Measurements from ENCODE around the gene THUMPD2. TPM values are rescaled to one million over a fixed set of nuclear protein-coding genes. Genes with fewer than 3 reads are reported as not detected.
"Not testable (repeated sequence)": the region's sequence is repeated elsewhere in the genome, so short reads cannot be mapped to it uniquely, and the experiment has no call there.

THUMPD2 gene
- total RNA-seq, 4 donors from 2014 or later: 9.3 to 26.7 (median 19.2) TPM

DNA sequence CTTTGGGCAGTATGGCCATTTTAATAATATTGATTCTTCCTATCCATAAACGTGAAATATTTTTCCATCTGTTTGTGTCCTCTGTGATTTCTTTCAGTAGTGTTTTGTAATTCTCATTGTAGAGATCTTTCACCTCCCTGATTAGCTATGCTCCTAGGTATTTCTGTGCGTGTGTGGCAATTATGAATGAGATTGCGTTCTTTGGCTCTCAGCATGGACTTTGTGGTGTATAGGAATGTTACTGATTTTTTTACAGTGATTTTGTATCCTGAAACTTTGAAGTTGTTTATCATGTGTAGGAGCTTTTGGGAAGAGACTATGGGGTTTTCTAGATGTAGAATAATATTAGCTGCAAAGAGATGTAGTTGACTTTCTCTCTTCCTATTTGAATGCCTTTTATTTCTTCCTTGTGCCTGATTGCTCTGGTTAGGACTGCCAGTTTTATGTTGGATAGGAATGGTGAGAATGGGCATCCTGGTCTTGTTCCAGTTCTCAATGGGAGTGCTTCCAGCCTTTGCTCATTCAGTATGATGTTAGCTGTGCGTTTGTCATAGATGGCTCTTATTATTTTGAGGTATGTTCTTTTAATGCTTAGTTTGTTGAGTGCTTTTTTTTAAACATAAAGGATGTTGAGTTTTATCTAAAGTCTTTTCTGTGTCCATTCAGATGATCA lies 27.0 kb upstream of the THUMPD2 start:
- Histone ChIP-seq H3K27ac (no peak overlapping the region), H3K27me3 (no peaks in the 10 kb centered on the region), H3K36me3 (no peaks in the 10 kb centered on the region), H3K4me3 (replicated peaks in 1 of 3) (no peak overlapping the region), H3K9me3 (no peaks in the 10 kb centered on the region), H3K4me1 (no peaks in the 10 kb centered on the region)
- 94 to 96% methylated on average over 4 of the region's 4 CpGs for WGBS, 2 donors
- no peak for DNase-seq
- intact Hi-C loops (cut with DNase I): no loop called here
- TF ChIP-seq POLR2A (IDR thresholded peaks at IDR 0.05): no peak
- TF ChIP-seq, protein P1, sequence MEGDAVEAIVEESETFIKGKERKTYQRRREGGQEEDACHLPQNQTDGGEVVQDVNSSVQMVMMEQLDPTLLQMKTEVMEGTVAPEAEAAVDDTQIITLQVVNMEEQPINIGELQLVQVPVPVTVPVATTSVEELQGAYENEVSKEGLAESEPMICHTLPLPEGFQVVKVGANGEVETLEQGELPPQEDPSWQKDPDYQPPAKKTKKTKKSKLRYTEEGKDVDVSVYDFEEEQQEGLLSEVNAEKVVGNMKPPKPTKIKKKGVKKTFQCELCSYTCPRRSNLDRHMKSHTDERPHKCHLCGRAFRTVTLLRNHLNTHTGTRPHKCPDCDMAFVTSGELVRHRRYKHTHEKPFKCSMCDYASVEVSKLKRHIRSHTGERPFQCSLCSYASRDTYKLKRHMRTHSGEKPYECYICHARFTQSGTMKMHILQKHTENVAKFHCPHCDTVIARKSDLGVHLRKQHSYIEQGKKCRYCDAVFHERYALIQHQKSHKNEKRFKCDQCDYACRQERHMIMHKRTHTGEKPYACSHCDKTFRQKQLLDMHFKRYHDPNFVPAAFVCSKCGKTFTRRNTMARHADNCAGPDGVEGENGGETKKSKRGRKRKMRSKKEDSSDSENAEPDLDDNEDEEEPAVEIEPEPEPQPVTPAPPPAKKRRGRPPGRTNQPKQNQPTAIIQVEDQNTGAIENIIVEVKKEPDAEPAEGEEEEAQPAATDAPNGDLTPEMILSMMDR (IDR thresholded peaks at IDR 0.05): no peak

DNA sequence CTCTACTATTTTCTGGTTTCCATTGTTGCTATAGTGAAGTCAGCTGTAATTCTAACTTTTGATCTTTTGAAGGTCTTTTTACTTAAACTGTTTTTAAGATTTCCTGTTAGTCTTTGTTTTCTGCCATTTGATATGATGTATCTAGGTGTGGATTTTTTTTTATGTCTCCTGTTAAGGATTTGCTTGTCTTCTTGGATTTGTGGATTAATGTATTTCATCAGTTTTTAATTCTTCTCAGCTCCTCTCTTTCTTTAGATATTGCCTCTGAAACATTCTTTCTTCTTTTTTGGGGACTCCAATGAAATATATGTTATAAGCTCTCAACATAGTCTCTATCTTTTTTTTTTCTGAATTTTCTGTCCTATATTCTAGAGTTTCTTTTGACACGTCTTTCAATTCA lies 24.8 kb upstream of the THUMPD2 start:
- Histone ChIP-seq H3K27me3 (no peaks in the 10 kb centered on the region), H3K36me3 (no peaks in the 10 kb centered on the region), H3K4me3 (replicated peaks in 1 of 3) (no peak overlapping the region), H3K27ac (no peak overlapping the region), H3K4me1 (no peaks in the 10 kb centered on the region), H3K9me3 (no peaks in the 10 kb centered on the region)
- no peak for DNase-seq
- TF ChIP-seq, protein P1 (IDR thresholded peaks at IDR 0.05): no peak
- TF ChIP-seq POLR2A (IDR thresholded peaks at IDR 0.05): no peak
- 96 to 97% methylated on average over 1 of the region's 1 CpG for WGBS, 2 donors
- intact Hi-C loops (cut with DNase I): no loop called here

GRCh38 chr2:39800752-39801151 lies 21.7 kb upstream of the THUMPD2 start:
- no peak overlapping the region for H3K4me3 ChIP-seq (replicated peaks in 1 of 3)
- no peaks in the 10 kb centered on the region for H3K36me3 ChIP-seq
- intact Hi-C loops (cut with DNase I): no loop called here
- no peaks in the 10 kb centered on the region for H3K4me1 ChIP-seq
- 82 to 96% methylated on average over 4 of the region's 4 CpGs for WGBS, 2 donors
- TF ChIP-seq, protein P1 (IDR thresholded peaks at IDR 0.05): no peak
- no peak for TF ChIP-seq POLR2A (IDR thresholded peaks at IDR 0.05)
- DNase-seq: no peak
- no peak overlapping the region for H3K27ac ChIP-seq
- H3K27me3 ChIP-seq: no peaks in the 10 kb centered on the region
- H3K9me3 ChIP-seq: no peaks in the 10 kb centered on the region

GRCh38 chr2:39796134-39796533 lies 17.1 kb upstream of the THUMPD2 start:
- no peak for DNase-seq
- H3K4me3 ChIP-seq (replicated peaks in 1 of 3): no peak overlapping the region
- H3K9me3 ChIP-seq: no peaks in the 10 kb centered on the region
- H3K27ac ChIP-seq: no peak overlapping the region
- H3K27me3 ChIP-seq: no peaks in the 10 kb centered on the region
- no peaks in the 10 kb centered on the region for H3K36me3 ChIP-seq
- H3K4me1 ChIP-seq: no peaks in the 10 kb centered on the region
- intact Hi-C loops (cut with DNase I): no loop called here
- TF ChIP-seq, protein P1 (IDR thresholded peaks at IDR 0.05): no peak
- no peak for TF ChIP-seq POLR2A (IDR thresholded peaks at IDR 0.05)
- 89 to 91% methylated on average over 1 of the region's 1 CpG for WGBS, 2 donors

- H3K36me3 ChIP-seq; H3K27ac ChIP-seq; intact Hi-C loops (cut with DNase I); H3K27me3 ChIP-seq; H3K4me3 ChIP-seq (replicated peaks in 1 of 3); DNase-seq; H3K9me3 ChIP-seq; H3K4me1 ChIP-seq: not testable (repeated sequence)
- 89 to 91% methylated on average over 12 of the region's 12 CpGs for WGBS, 2 donors
Measured at GRCh38 chr2:39790216-39790818, 11.3 kb upstream of the THUMPD2 start.

Data from thyroid gland (tissue), 4 donors.